Measurements from ENCODE around the gene RPL3. TPM values are rescaled to one million over a fixed set of nuclear protein-coding genes. Genes with fewer than 3 reads are reported as not detected.

The RPL3 gene
- polyA plus RNA-seq, 4 donors, result 2,659 to 3,242 (median 3,013) TPM

DNA sequence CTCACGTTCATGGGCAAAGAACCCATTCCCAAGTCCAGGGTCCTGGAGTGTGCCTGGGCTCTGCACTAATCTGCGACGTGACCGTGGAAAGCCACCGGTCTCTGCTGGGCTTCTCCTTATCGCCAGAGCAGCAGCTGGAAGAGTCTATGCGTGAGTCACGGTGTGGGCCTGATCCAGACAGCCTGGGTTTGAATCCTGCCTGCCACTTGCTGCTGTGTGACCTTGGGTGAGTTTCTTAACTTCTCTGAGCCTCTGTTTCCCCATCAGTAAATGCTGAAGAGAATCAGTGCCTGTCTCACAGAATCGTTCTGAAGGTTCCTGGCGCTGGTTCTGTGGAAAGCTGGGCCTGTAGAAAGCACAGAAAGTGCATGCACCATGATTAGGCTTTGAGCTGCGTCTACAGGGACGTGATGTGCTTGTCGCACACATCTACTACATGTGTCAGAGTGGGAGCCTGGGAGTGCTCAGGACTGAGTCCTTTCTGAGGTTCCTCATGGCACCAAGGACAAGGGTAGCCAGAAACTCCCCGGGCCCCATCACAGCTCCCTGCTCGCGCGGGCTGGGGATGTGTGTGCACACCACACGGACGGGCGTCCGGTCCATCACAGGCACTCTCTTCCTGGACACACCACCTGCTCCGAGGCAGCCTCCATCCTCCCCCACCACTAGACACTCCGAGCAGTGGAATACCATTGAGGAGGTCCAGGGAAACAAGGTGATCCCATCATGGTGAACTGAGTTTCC is 54.1 kb downstream of the RPL3 start:
- no peak for DNase-seq (ENCODE audit: low read depth in 4 of 4, low spot score in 3 of 4)

DNA sequence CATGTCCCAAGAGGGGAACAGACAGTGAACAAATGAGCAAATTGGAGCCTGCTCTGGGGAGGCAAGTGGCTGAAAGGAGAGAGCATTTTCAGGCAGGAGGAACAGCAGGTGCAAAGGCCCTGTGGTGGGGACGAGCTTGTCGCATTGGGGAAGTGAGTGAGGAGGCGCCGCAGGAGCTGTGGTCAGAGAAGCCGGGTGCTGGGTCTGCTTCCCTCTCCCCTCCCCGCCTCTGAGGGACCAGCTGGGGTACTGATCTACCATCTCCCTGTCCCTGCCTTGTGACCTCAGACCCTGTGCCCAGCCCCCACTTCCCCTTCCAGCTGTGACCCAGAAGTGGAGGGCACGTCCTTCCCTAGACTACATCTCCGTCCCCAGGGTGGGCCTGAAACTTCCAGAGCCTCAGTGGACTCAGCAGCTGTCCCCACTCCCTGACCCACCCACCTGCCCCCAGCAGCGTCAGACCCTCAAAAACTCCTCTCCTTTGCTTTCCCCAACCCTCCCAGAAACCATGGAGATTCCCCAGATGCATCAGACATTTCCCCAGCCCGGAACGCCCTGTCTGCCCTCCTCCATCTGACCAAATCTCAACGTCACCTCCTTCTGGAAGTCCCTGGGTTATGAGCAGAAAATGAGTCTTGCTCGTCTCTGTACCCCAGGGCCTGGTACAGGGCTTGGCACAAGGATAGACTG is 54.9 kb downstream of the RPL3 start:
- no peak for DNase-seq (ENCODE audit: low read depth in 4 of 4, low spot score in 3 of 4)

- no peak for DNase-seq (ENCODE audit: low read depth in 4 of 4, low spot score in 3 of 4)
Observed at GRCh38 chr22:39263626-39264348, 55.6 kb downstream of the RPL3 start.

Other genes with a start within 250 kb of the RPL3 start
- 10 to 100 TPM in 1 of 4 donors, 1 to 10 TPM in 3; 6.8 to 10.2 (median 7.6) TPM for gene APOBEC3G, start 242.3 kb downstream of the RPL3 start, polyA plus RNA-seq (ENCODE audit: insufficient read length in 4 of 4)
- gene APOBEC3H, start 222.4 kb downstream of the RPL3 start, polyA plus RNA-seq (ENCODE audit: insufficient read length in 4 of 4), result under 1 TPM in 2 of 4 donors, not detected in 2; 0.17 to 0.20 TPM
- gene CBX7, start 166.9 kb downstream of the RPL3 start, polyA plus RNA-seq (ENCODE audit: insufficient read length in 4 of 4), result 10 to 100 TPM in 1 of 4 donors, 1 to 10 TPM in 3; 5.3 to 11.3 (median 7.2) TPM
- 10 to 100 TPM in 3 of 4 donors, 1 to 10 TPM in 1; 8.3 to 15.6 (median 14.5) TPM for gene PDGFB, start 74.6 kb downstream of the RPL3 start, polyA plus RNA-seq (ENCODE audit: insufficient read length in 4 of 4)
- gene SYNGR1, start 30.4 kb upstream of the RPL3 start, polyA plus RNA-seq (ENCODE audit: insufficient read length in 4 of 4), result 10 to 100 TPM; 18.8 to 26.7 (median 20.8) TPM
- 10 to 100 TPM; 21.8 to 33.6 (median 24.8) TPM for gene TAB1, start 80.2 kb upstream of the RPL3 start, polyA plus RNA-seq (ENCODE audit: insufficient read length in 4 of 4)
- 10 to 100 TPM; 14.6 to 27.5 (median 21.3) TPM for gene MGAT3, start 137.4 kb upstream of the RPL3 start, polyA plus RNA-seq (ENCODE audit: insufficient read length in 4 of 4)
- 10 to 100 TPM; 23.3 to 37.1 (median 33.9) TPM for gene MIEF1, start 182.7 kb upstream of the RPL3 start, polyA plus RNA-seq (ENCODE audit: insufficient read length in 4 of 4)
- 100 to 1,000 TPM; 276 to 311 (median 304) TPM for gene ATF4, start 200.9 kb upstream of the RPL3 start, polyA plus RNA-seq (ENCODE audit: insufficient read length in 4 of 4)
- gene RPS19BP1, start 213.1 kb upstream of the RPL3 start, polyA plus RNA-seq (ENCODE audit: insufficient read length in 4 of 4), result 10 to 100 TPM; 33.2 to 61.4 (median 44.0) TPM

Data from left renal pelvis (tissue), 4 donors.